GM12891 (cell line): ENCODE data around the gene BABAM2.

ENCODE experiments used
- PAX5 ChIP-seq: IDR thresholded peaks from 2 replicates; pipeline ENCODE4 v1.6.1; 2011; ENCODE audit warnings: low read length, moderate library complexity, mild to moderate bottlenecking; ENCODE audit not compliant: insufficient read depth, severe bottlenecking
- POLR2A ChIP-seq: IDR thresholded peaks from 2 replicates; pipeline ENCODE4 v1.6.1; 2011; ENCODE audit warnings: low read depth, low read length, control low read depth
- POLR2AphosphoS5 ChIP-seq: IDR thresholded peaks from 2 replicates; pipeline ENCODE4 v1.6.1; 2011; ENCODE audit warnings: low read depth, low read length, control low read depth
- SPI1 ChIP-seq: IDR thresholded peaks from 2 replicates; pipeline ENCODE4 v1.6.1; 2011; ENCODE audit warnings: low read depth, low read length, control low read depth
- TAF1 ChIP-seq: IDR thresholded peaks from 2 replicates; pipeline ENCODE4 v1.6.1; 2011; ENCODE audit warnings: low read depth, low read length, control low read depth

DNA sequence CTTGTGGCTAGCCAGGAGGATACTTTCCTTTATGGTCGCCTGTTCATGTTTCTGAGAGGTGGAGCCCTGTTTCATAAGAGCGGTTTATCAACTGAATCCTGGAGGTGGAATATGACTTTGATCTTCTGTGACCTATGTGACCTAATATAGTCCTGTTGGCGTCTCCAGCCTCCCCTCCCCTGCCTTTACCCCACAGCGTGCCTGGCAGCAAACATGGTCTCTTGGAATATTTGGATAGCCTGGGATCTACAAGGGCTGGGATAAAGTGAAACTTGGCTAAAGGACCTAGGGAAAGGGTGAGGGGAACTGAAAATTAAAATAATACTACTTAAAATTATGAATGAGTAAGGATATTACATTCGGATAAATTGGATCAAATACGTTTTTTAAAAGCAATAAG is 246.0 kb downstream of the BABAM2 start:
- no peak for TF ChIP-seq POLR2A
- no peak for TF ChIP-seq POLR2AphosphoS5
- TF ChIP-seq TAF1 = no peak
- TF ChIP-seq PAX5 = no peak
- TF ChIP-seq SPI1 = no peak
